GM12875 (cell line): Measurements from ENCODE around the gene KLHL35.
"Not testable (repeated sequence)": the region's sequence is repeated elsewhere in the genome, so short reads cannot be mapped to it uniquely, and the experiment has no call there.

ENCODE experiments used
- H3K4me3 ChIP-seq: one replicate; pipeline ENCODE4 v1.5.1; 2011; ENCODE audit warnings: low read depth, low read length, control low read depth
- CTCF ChIP-seq: IDR thresholded peaks from 2 replicates; pipeline ENCODE4 v1.5.1; 2011; ENCODE audit warnings: low read depth, mild to moderate bottlenecking, control low read depth, inconsistent platforms, low read length, moderate library complexity, borderline replicate concordance; ENCODE audit not compliant: insufficient read depth

Gene KLHL35

GRCh38 chr11:75383246-75383645 lies 49.8 kb downstream of the KLHL35 start:
- no peak overlapping the region for H3K4me3 ChIP-seq
- no peak for TF ChIP-seq CTCF

GRCh38 chr11:75380716-75381420 lies 52.1 kb downstream of the KLHL35 start:
- H3K4me3 ChIP-seq, result no peak overlapping the region
- TF ChIP-seq CTCF, result no peak

- no peak for TF ChIP-seq CTCF
- H3K4me3 ChIP-seq, result no peak overlapping the region
Observed at GRCh38 chr11:75380245-75380644, 52.8 kb downstream of the KLHL35 start.

- not testable (repeated sequence) for H3K4me3 ChIP-seq
Observed at GRCh38 chr11:75378776-75379175, 54.2 kb downstream of the KLHL35 start.

- TF ChIP-seq CTCF, result no peak
Observed at GRCh38 chr11:75376175-75376574, 56.8 kb downstream of the KLHL35 start.

GRCh38 chr11:75375626-75376025 lies 57.4 kb downstream of the KLHL35 start:
- no peak overlapping the region for H3K4me3 ChIP-seq
- TF ChIP-seq CTCF, result no peak

More at GRCh38 chr11:75376175-75376574, 56.8 kb downstream of the KLHL35 start:
- H3K4me3 ChIP-seq, result no peak overlapping the region

GRCh38 chr11:75374646-75375045 lies 58.4 kb downstream of the KLHL35 start:
- H3K4me3 ChIP-seq, result no peak overlapping the region
- no peak for TF ChIP-seq CTCF
